GM13977 (cell line): Measurements from ENCODE around the gene ACP6.

Experiments used
- DNase-seq: peaks from one replicate; pipeline ENCODE4 v3.0.0; 2012; ENCODE audit warnings: low spot score
- CTCF ChIP-seq: IDR thresholded peaks from 2 replicates; pipeline ENCODE4 v1.5.1; 2012; ENCODE audit warnings: mild to moderate bottlenecking, control low read depth; ENCODE audit not compliant: insufficient read depth; ENCODE audit errors: extremely low read depth, missing control alignments
- in situ Hi-C: fragments of 300-500 bp; cut with MboI; formaldehyde crosslinking; loops from one replicate; pipeline ENCODE4 v1.12.0; 2022; ENCODE audit warnings: low sequenced_read_pairs, low pct_unique_long_range_greater_than_20kb, mixed read lengths, inconsistent platforms; ENCODE audit not compliant: unreplicated experiment

The ACP6 gene

GRCh38 chr1:147673406-147673805 is 3.1 kb upstream of the ACP6 start:
- no peak for DNase-seq
- in situ Hi-C loops = no loop called here
- no peak for TF ChIP-seq CTCF

- in situ Hi-C loops = no loop called here
- DNase-seq = peak; percentile 44
- no peak for TF ChIP-seq CTCF
These were observed 630 bp downstream of the ACP6 start for GRCh38 chr1:147669469-147670318.

- in situ Hi-C loops = no loop called here
- no peak for DNase-seq
- no peak for TF ChIP-seq CTCF
These were observed 4.8 kb downstream of the ACP6 start for GRCh38 chr1:147665521-147665920.

DNA sequence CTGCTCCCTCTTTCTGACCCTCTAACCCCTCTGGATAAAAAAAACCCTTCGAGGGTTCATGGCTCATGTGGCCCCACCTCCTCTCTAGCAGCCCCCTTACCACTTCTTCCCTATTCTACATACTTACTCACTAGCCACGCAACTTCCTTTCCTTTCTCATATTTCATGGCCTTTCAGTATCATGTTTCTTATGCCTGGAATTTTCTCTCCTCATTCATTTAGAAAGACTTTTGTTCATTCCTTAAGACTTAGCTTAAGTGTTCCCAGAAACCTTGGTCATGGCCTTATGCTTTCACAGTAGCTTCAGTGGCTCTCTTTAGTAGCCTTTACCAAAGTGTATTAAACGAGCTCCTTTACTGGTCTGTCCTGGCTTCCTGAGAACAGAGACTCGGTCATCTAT is 6.1 kb downstream of the ACP6 start:
- TF ChIP-seq CTCF = no peak
- in situ Hi-C loops = no loop called here

GRCh38 chr1:147654511-147654910 is 15.8 kb downstream of the ACP6 start:
- DNase-seq = no peak
- in situ Hi-C loops = no loop called here
- TF ChIP-seq CTCF = no peak

More for the DNA sequence above, 6.1 kb downstream of the ACP6 start:
- DNase-seq = no peak

DNA sequence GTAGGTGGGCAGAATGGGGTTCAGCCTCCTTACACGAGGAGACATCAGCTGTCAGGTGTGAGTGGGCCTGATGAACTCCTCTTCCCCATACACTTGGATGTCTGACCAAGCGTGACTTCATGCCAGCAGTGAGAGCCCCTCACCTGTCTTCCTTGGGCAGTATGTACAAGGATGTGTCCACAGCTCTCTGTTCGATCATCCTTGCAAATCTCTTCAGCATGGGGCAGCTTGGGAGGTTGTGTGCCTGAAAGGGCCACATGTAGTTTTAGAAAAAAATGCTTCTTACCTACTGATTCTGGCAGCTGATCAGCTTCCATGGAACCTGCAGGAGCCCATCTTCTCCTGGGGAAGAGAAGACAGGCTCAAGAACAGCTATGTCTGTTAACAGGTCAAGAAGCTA is 18.0 kb downstream of the ACP6 start:
- no peak for DNase-seq
- in situ Hi-C loops = no loop called here
- no peak for TF ChIP-seq CTCF
